Measurements from ENCODE around the gene DHRS13. TPM values are rescaled to one million over a fixed set of nuclear protein-coding genes. Genes with fewer than 3 reads are reported as not detected.
A peak's percentile ranks its signal among the peaks of the same experiment; 100 is the strongest.

DHRS13 gene
- polyA plus RNA-seq, 2 of the 4 experiments (the other 2 are of a cell fraction) = 4.8 to 7.0 TPM

DNA sequence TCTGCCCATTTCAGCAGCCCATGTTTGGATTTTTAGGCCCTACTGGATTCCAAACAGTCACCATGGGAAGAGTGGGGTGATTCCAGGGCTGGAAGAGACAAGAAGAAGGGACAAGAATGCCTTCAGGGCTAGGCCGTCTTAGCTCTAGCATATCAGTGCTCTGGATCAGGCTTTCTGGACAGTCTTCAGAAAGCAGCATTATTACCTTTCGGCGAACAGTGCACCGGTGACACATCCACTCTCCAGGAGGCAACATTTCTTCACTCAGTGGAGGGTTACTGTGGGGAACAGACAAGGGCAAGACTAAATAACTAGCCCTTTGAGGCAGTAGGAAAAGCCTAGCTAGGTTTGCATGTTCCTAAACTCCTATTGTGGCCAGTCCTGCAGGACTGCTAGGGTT lies 23.9 kb upstream of the DHRS13 start:
- DNase-seq (ENCODE audit: low read depth in 1 of 2, low spot score in 1 of 2) = no peak
- TF ChIP-seq MAFK (IDR thresholded peaks at IDR 0.05; ENCODE audit: partially characterized antibody) (peak; percentile 40), NPAS2 (CRISPR knock-in tag; IDR thresholded peaks at IDR 0.05; ENCODE audit: borderline replicate concordance) (no peak)
- WGBS (ENCODE audit: missing lambda C conversion rate) = 98% methylated on average over 4 of the region's 4 CpGs
- Histone ChIP-seq H3K4me1 (0 out of 3 replicates have a peak, but pooled peaks cover 4% of the 10 kb centered on the region), H3K9me3 (0 out of 3 replicates have a peak, but pooled peaks cover 3% of the 10 kb centered on the region), H3K27ac (no peak overlapping the region), H3K4me3 (no peak overlapping the region), H3K4me2 (no peak overlapping the region)
- FAIRE-seq = no peak
- ChIA-PET POLR2A (no interaction called here), CTCF (interaction anchor here (1.4 to 38.2 kb wide), 6 partner anchors 18 to 252 kb away, joined by 5 to 685 read pairs (median 12); partner anchors contain the start of genes DHRS13 and FLOT2)
- 0 out of 6 replicates have a peak, but pooled peaks of 1 of the 2 experiments have one; percentile 39 for ATAC-seq

DNA sequence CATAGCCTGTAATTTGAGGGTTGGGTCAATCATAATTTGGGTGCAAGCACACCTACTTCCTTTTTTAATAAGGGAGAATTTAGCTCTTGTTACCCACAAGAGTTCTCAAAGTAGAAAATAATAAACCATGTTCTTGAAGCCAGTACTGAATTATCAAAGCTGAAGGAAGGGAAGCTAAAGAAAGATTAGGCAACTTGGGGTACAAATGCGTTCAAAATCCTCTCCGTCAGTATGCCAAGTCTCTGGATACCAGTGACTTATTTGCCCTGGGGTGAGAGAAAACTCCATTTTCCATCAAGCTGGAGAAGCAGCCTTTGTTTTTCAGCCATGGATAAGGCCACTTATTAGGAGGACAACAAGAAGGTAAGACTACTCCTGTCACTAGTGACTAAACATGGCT lies 23.5 kb upstream of the DHRS13 start:
- ChIA-PET CTCF (interaction anchor here (0.5 to 38.2 kb wide), 8 partner anchors 8 to 251 kb away, joined by 3 to 685 read pairs (median 6); partner anchors contain the start of genes DHRS13 and FLOT2), POLR2A (no interaction called here)
- TF ChIP-seq NFE2L2 (conservative IDR thresholded peaks at IDR 0.05; ENCODE audit: low read length) (no peak), KDM1A (IDR thresholded peaks at IDR 0.05; ENCODE audit: low read depth) (no peak), CHD4 (IDR thresholded peaks at IDR 0.05; ENCODE audit: borderline replicate concordance) (no peak), SMC3 (IDR thresholded peaks at IDR 0.05) (no peak), HOXB13 (CRISPR knock-in tag; IDR thresholded peaks at IDR 0.05; ENCODE audit: low read depth) (no peak), POLR2A (IDR thresholded peaks at IDR 0.05; ENCODE audit: low read length) (no peak), JUN (IDR thresholded peaks at IDR 0.05) (no peak), GATA3 (IDR thresholded peaks at IDR 0.05; ENCODE audit: borderline replicate concordance) (no peak), SREBF2 (IDR thresholded peaks at IDR 0.05) (no peak), TFCP2L1 (CRISPR knock-in tag; IDR thresholded peaks at IDR 0.05) (no peak)
- TF ChIP-seq, protein P1, sequence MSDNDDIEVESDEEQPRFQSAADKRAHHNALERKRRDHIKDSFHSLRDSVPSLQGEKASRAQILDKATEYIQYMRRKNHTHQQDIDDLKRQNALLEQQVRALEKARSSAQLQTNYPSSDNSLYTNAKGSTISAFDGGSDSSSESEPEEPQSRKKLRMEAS (IDR thresholded peaks at IDR 0.05) = no peak
- TF ChIP-seq, protein P2, sequence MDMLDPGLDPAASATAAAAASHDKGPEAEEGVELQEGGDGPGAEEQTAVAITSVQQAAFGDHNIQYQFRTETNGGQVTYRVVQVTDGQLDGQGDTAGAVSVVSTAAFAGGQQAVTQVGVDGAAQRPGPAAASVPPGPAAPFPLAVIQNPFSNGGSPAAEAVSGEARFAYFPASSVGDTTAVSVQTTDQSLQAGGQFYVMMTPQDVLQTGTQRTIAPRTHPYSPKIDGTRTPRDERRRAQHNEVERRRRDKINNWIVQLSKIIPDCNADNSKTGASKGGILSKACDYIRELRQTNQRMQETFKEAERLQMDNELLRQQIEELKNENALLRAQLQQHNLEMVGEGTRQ (IDR thresholded peaks at IDR 0.05) = no peak
- no peak for DNase-seq (ENCODE audit: low read depth in 1 of 2, low spot score in 1 of 2)
- FAIRE-seq = no peak
- ATAC-seq = no peak
- Histone ChIP-seq H3K4me2 (no peak overlapping the region), H3K9me3 (0 out of 3 replicates have a peak, but pooled peaks cover 3% of the 10 kb centered on the region), H3K27ac (no peak overlapping the region), H3K4me1 (0 out of 3 replicates have a peak, but pooled peaks cover 4% of the 10 kb centered on the region), H3K4me3 (no peak overlapping the region)
- 94% methylated on average over 2 of the region's 2 CpGs for WGBS (ENCODE audit: missing lambda C conversion rate)

DNA sequence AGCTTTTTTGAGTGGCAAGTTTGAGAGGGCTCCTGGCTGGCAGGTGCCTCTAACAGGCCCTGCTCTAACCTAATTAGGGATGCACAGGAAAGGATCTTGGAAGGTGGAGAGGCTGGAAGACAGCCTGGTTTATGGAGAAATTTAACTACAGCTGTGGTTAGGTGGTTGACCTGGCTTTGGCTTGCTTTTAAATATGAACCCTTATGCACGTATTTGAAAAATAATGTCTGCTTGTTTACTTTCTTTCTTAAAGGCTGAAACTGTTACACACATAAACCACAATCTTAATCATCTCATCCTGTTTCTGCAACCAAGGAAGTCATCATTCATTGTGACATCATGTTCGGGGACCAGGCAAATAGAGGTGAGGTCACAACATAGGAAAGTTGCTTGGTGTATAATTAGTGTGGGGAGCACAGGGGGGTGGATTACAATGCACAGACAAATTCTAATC lies 23.1 kb upstream of the DHRS13 start:
- Histone ChIP-seq H3K9me3 (0 out of 3 replicates have a peak, but pooled peaks cover 3% of the 10 kb centered on the region), H3K4me3 (no peak overlapping the region), H3K4me2 (no peak overlapping the region), H3K27ac (no peak overlapping the region), H3K4me1 (0 out of 3 replicates have a peak, but pooled peaks cover 4% of the 10 kb centered on the region)
- ChIA-PET POLR2A (no interaction called here), CTCF (interaction anchor here (0.5 to 38.2 kb wide), 8 partner anchors 8 to 251 kb away, joined by 3 to 685 read pairs (median 6); partner anchors contain the start of genes DHRS13 and FLOT2)
- TF ChIP-seq, protein P1 (IDR thresholded peaks at IDR 0.05) = no peak
- TF ChIP-seq SREBF2 (IDR thresholded peaks at IDR 0.05) = no peak
- no peak for TF ChIP-seq HEYL (CRISPR knock-in tag; IDR thresholded peaks at IDR 0.05)
- TF ChIP-seq RCOR1 (IDR thresholded peaks at IDR 0.05; ENCODE audit: low read depth, low read length) = no peak
- TF ChIP-seq, protein P3, sequence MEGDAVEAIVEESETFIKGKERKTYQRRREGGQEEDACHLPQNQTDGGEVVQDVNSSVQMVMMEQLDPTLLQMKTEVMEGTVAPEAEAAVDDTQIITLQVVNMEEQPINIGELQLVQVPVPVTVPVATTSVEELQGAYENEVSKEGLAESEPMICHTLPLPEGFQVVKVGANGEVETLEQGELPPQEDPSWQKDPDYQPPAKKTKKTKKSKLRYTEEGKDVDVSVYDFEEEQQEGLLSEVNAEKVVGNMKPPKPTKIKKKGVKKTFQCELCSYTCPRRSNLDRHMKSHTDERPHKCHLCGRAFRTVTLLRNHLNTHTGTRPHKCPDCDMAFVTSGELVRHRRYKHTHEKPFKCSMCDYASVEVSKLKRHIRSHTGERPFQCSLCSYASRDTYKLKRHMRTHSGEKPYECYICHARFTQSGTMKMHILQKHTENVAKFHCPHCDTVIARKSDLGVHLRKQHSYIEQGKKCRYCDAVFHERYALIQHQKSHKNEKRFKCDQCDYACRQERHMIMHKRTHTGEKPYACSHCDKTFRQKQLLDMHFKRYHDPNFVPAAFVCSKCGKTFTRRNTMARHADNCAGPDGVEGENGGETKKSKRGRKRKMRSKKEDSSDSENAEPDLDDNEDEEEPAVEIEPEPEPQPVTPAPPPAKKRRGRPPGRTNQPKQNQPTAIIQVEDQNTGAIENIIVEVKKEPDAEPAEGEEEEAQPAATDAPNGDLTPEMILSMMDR (IDR thresholded peaks at IDR 0.05) = no peak
- TF ChIP-seq EP300 (IDR thresholded peaks at IDR 0.05) = no peak
- TF ChIP-seq PHF8 (IDR thresholded peaks at IDR 0.05; ENCODE audit: borderline replicate concordance, low read depth) = no peak
- TF ChIP-seq RARB (CRISPR knock-in tag; IDR thresholded peaks at IDR 0.05) = no peak
- no peak for TF ChIP-seq HOXA7 (CRISPR knock-in tag; IDR thresholded peaks at IDR 0.05)
- TF ChIP-seq, protein P4, sequence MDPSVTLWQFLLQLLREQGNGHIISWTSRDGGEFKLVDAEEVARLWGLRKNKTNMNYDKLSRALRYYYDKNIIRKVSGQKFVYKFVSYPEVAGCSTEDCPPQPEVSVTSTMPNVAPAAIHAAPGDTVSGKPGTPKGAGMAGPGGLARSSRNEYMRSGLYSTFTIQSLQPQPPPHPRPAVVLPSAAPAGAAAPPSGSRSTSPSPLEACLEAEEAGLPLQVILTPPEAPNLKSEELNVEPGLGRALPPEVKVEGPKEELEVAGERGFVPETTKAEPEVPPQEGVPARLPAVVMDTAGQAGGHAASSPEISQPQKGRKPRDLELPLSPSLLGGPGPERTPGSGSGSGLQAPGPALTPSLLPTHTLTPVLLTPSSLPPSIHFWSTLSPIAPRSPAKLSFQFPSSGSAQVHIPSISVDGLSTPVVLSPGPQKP (IDR thresholded peaks at IDR 0.05; ENCODE audit: low read depth, low read length) = no peak
- no peak for TF ChIP-seq JUN (IDR thresholded peaks at IDR 0.05)
- TF ChIP-seq, protein P5, sequence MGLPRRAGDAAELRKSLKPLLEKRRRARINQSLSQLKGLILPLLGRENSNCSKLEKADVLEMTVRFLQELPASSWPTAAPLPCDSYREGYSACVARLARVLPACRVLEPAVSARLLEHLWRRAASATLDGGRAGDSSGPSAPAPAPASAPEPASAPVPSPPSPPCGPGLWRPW (IDR thresholded peaks at IDR 0.05) = no peak
- TF ChIP-seq, protein P6, sequence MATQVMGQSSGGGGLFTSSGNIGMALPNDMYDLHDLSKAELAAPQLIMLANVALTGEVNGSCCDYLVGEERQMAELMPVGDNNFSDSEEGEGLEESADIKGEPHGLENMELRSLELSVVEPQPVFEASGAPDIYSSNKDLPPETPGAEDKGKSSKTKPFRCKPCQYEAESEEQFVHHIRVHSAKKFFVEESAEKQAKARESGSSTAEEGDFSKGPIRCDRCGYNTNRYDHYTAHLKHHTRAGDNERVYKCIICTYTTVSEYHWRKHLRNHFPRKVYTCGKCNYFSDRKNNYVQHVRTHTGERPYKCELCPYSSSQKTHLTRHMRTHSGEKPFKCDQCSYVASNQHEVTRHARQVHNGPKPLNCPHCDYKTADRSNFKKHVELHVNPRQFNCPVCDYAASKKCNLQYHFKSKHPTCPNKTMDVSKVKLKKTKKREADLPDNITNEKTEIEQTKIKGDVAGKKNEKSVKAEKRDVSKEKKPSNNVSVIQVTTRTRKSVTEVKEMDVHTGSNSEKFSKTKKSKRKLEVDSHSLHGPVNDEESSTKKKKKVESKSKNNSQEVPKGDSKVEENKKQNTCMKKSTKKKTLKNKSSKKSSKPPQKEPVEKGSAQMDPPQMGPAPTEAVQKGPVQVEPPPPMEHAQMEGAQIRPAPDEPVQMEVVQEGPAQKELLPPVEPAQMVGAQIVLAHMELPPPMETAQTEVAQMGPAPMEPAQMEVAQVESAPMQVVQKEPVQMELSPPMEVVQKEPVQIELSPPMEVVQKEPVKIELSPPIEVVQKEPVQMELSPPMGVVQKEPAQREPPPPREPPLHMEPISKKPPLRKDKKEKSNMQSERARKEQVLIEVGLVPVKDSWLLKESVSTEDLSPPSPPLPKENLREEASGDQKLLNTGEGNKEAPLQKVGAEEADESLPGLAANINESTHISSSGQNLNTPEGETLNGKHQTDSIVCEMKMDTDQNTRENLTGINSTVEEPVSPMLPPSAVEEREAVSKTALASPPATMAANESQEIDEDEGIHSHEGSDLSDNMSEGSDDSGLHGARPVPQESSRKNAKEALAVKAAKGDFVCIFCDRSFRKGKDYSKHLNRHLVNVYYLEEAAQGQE (IDR thresholded peaks at IDR 0.05) = no peak
- no peak for TF ChIP-seq NFE2L2 (conservative IDR thresholded peaks at IDR 0.05; ENCODE audit: low read length)
- TF ChIP-seq MYC (IDR thresholded peaks at IDR 0.05; ENCODE audit: borderline replicate concordance, low read length) = no peak
- no peak for TF ChIP-seq CBX2 (IDR thresholded peaks at IDR 0.05; ENCODE audit: borderline replicate concordance, low read depth)
- DNase-seq (ENCODE audit: low read depth in 1 of 2, low spot score in 1 of 2) (no peak), FAIRE-seq (no peak), ATAC-seq (no peak)
- 40% methylated on average over 2 of the region's 2 CpGs for WGBS (ENCODE audit: missing lambda C conversion rate)

Measured in A549 (cell line).